HCT116 (cell line): ENCODE measurements around the gene ZNF236. TPM values are rescaled to one million over a fixed set of nuclear protein-coding genes. Genes with fewer than 3 reads are reported as not detected.

ENCODE experiments used
- ATAC-seq: fragments of 200-7000 bp; cut with Tn5 transposase; 2 replicates; pipeline ENCODE4 v1.9.1; 2020; ENCODE audit warnings: mild to moderate bottlenecking, moderate library complexity
- BruUV-seq: library from RNA; stranded (reverse); fragments of 400-500 nt; replicated peaks from 2 replicates; lab custom pipeline; 2021; lab: Mats Ljungman, UMichigan
- CTCF ChIA-PET: fragments of 300-600 bp; sonication (Branson Sonifier 250); formaldehyde crosslinking; loops from one replicate; lab custom pipeline; 2021; ENCODE audit warnings: antibody characterized with exemption; lab: Charles Lee
- POLR2A ChIA-PET: fragments of 300-600, 350-600 bp; sonication (Branson Sonifier 250); formaldehyde crosslinking; loops from one replicate; lab custom pipeline; 2021; ENCODE audit warnings: antibody characterized with exemption; lab: Charles Lee
- RAD21 ChIA-PET, 2 experiments: fragments of 300-600 bp; sonication (Branson Sonifier 250); formaldehyde crosslinking; loops; one replicate each; lab custom pipeline; 2023; ENCODE audit warnings: low total read pairs in 2 of 2; ENCODE audit not compliant: uncharacterized antibody in 2 of 2, unreplicated experiment in 2 of 2, low non-redundant PET in 1 of 2; lab: Charles Lee
- DNase-seq: peaks from one replicate; pipeline ENCODE4 v3.0.0-alpha.2; 2010; ENCODE audit warnings: low read depth, low spot score
- H2AFZ ChIP-seq: fragments of 200-600 bp; shearing (Covaris generic), sonication (generic); 2 replicates; pipeline ENCODE4 v1.6.1; 2017; ENCODE audit warnings: low read depth, mixed run types, mixed read lengths, antibody characterized with exemption, low read length; ENCODE audit not compliant: poor library complexity, severe bottlenecking
- H3K27ac ChIP-seq: 2 replicates; pipeline ENCODE4 v1.5.1; 2012; ENCODE audit warnings: low read depth, low read length
- H3K27me3 ChIP-seq: fragments of 200-600 bp; sonication (generic); 2 replicates; pipeline ENCODE4 v1.6.1; 2016; ENCODE audit warnings: mixed run types, low read length, mixed read lengths; ENCODE audit not compliant: insufficient read depth
- H3K36me3 ChIP-seq, 2 experiments: fragments of 200-500 bp in 1 of 2; fragments of 200-600 bp in 1 of 2; sonication (Bioruptor generic) in 1 of 2; sonication (generic) in 1 of 2; 2 replicates each; pipeline versions ENCODE4 v1.5.1 to v1.6.1; 2014 to 2016; ENCODE audit warnings: low read length in 2 of 2, inconsistent platforms in 1 of 2, mixed read lengths in 1 of 2, mixed run types in 1 of 2; ENCODE audit not compliant: insufficient read depth in 2 of 2, control insufficient read depth in 1 of 2
- H3K4me1 ChIP-seq, 2 experiments: fragments of 200-600 bp in 1 of 2; sonication (generic) in 1 of 2; 2 replicates each; pipeline versions ENCODE4 v1.5.1 to v1.6.1; 2012 to 2017; ENCODE audit warnings: low read length in 2 of 2, inconsistent platforms in 1 of 2, mild to moderate bottlenecking in 1 of 2, mixed read lengths in 1 of 2, mixed run types in 1 of 2, moderate library complexity in 1 of 2; ENCODE audit not compliant: insufficient read depth in 2 of 2, control insufficient read depth in 1 of 2
- H3K4me2 ChIP-seq: fragments of 200-600 bp; sonication (generic); 2 replicates; pipeline ENCODE4 v1.6.1; 2017; ENCODE audit warnings: mixed run types, low read length, mixed read lengths
- H3K4me3 ChIP-seq, 2 experiments: fragments of 200-600 bp in 1 of 2; sonication (generic) in 1 of 2; replicated peaks in 1 of 2; 2 replicates each; pipeline ENCODE4 v1.5.1; 2011 to 2016; ENCODE audit warnings: low read length in 2 of 2, control low read depth in 1 of 2, low read depth in 1 of 2, mild to moderate bottlenecking in 1 of 2, mixed read lengths in 1 of 2, mixed run types in 1 of 2
- H3K79me2 ChIP-seq: fragments of 200-600 bp; sonication (generic); 2 replicates; pipeline ENCODE4 v1.6.1; 2017; ENCODE audit warnings: mild to moderate bottlenecking, mixed run types, low read length, moderate library complexity, mixed read lengths; ENCODE audit not compliant: insufficient read depth
- H3K9ac ChIP-seq: fragments of 200-600 bp; sonication (generic); 2 replicates; pipeline ENCODE4 v1.6.1; 2016; ENCODE audit warnings: low read length, mixed read lengths
- H3K9me2 ChIP-seq: fragments of 200-600 bp; sonication (generic), shearing (Covaris generic); 2 replicates; pipeline ENCODE4 v1.6.1; 2017; ENCODE audit warnings: mixed run types, mild to moderate bottlenecking, moderate library complexity; ENCODE audit not compliant: insufficient read depth
- H3K9me3 ChIP-seq, 2 experiments: fragments of 200-500 bp in 1 of 2; fragments of 200-600 bp in 1 of 2; sonication (Bioruptor generic) in 1 of 2; sonication (generic) in 1 of 2; 2 replicates each; pipeline ENCODE4 v1.6.1; 2014 to 2017; ENCODE audit warnings: low read length in 2 of 2, mixed read lengths in 2 of 2, inconsistent platforms in 1 of 2, low read depth in 1 of 2, mild to moderate bottlenecking in 1 of 2, mixed run types in 1 of 2, moderate library complexity in 1 of 2; ENCODE audit not compliant: control insufficient read depth in 1 of 2, insufficient read depth in 1 of 2
- H4K20me1 ChIP-seq: fragments of 200-600 bp; sonication (generic), shearing (Covaris generic); 2 replicates; pipeline ENCODE4 v1.6.1; 2017; ENCODE audit warnings: mixed run types, mild to moderate bottlenecking, moderate library complexity; ENCODE audit not compliant: insufficient read depth
- ATF3 ChIP-seq: IDR thresholded peaks from 2 replicates; pipeline ENCODE4 v1.6.1; 2012
- CBX3 ChIP-seq: IDR thresholded peaks from 2 replicates; pipeline ENCODE4 v1.6.1; 2012; ENCODE audit warnings: low read depth
- CEBPB ChIP-seq: IDR thresholded peaks from 2 replicates; pipeline ENCODE4 v1.6.1; 2012; ENCODE audit warnings: low read depth
- CTCF ChIP-seq, 3 experiments: fragments of 200-600 bp in 1 of 3; sonication (generic) in 1 of 3; IDR thresholded peaks in 2 of 3; conservative IDR thresholded peaks in 1 of 3; 2 replicates each; pipeline ENCODE4 v1.5.1; 2012 to 2017; ENCODE audit warnings: low read depth in 2 of 3, low read length in 2 of 3, antibody characterized with exemption in 1 of 3, borderline replicate concordance in 1 of 3, control low read depth in 1 of 3, mild to moderate bottlenecking in 1 of 3, mixed read lengths in 1 of 3, mixed run types in 1 of 3, moderate library complexity in 1 of 3; ENCODE audit not compliant: insufficient read depth in 1 of 3
- EGR1 ChIP-seq: IDR thresholded peaks from 2 replicates; pipeline ENCODE4 v1.6.1; 2012; ENCODE audit warnings: low read depth
- ELF1 ChIP-seq: IDR thresholded peaks from 2 replicates; pipeline ENCODE4 v1.6.1; 2012; ENCODE audit warnings: low read depth, borderline replicate concordance
- EZH2 ChIP-seq: fragments of 200-600 bp; sonication (generic); IDR thresholded peaks from 2 replicates; pipeline ENCODE4 v1.6.1; 2017; ENCODE audit warnings: antibody characterized with exemption, mixed run types
- EZH2phosphoT487 ChIP-seq: fragments of 200-600 bp; IDR thresholded peaks from 2 replicates; pipeline ENCODE4 v1.6.1; 2018; ENCODE audit warnings: antibody characterized with exemption, borderline replicate concordance
- FOSL1 ChIP-seq: IDR thresholded peaks from 2 replicates; pipeline ENCODE4 v1.6.1; 2012; ENCODE audit warnings: low read depth
- JUND ChIP-seq: IDR thresholded peaks from 2 replicates; pipeline ENCODE4 v1.6.1; 2012
- POLR2A ChIP-seq: IDR thresholded peaks from 2 replicates; pipeline ENCODE4 v1.7.0; 2011; ENCODE audit warnings: borderline replicate concordance; ENCODE audit not compliant: insufficient read depth, insufficient read length; ENCODE audit errors: extremely low read depth
- POLR2AphosphoS5 ChIP-seq: IDR thresholded peaks from 2 replicates; pipeline ENCODE4 v1.6.1; 2011; ENCODE audit warnings: mild to moderate bottlenecking, low read depth, low read length, moderate library complexity
- SIN3A ChIP-seq: IDR thresholded peaks from 2 replicates; pipeline ENCODE4 v1.6.1; 2012; ENCODE audit warnings: low read depth
- SRF ChIP-seq: IDR thresholded peaks from 2 replicates; pipeline ENCODE4 v1.6.1; 2012; ENCODE audit warnings: low read depth
- TCF7L2 ChIP-seq: IDR thresholded peaks from 2 replicates; pipeline ENCODE4 v1.7.0; 2011; ENCODE audit warnings: borderline replicate concordance, inconsistent platforms; ENCODE audit not compliant: insufficient read depth, insufficient read length; ENCODE audit errors: extremely low read depth
- YY1 ChIP-seq: IDR thresholded peaks from 2 replicates; pipeline ENCODE4 v1.6.1; 2011; ENCODE audit warnings: low read length, low read depth, moderate library complexity, mild to moderate bottlenecking; ENCODE audit not compliant: insufficient replicate concordance; ENCODE audit errors: extremely low read depth
- ZBTB33 ChIP-seq: IDR thresholded peaks from 2 replicates; pipeline ENCODE4 v1.6.1; 2011; ENCODE audit warnings: mild to moderate bottlenecking, low read length, moderate library complexity; ENCODE audit not compliant: insufficient replicate concordance; ENCODE audit errors: extremely low read depth
- intact Hi-C: fragments of 100-400 bp; cut with micrococcal nuclease; formaldehyde crosslinking; loops from 2 replicates; pipeline ENCODE4 v1.10.0; 2022
- total RNA-seq: library from RNA; stranded (reverse); gene quantifications from one replicate; pipeline ENCODE4 v1.2.1, GENCODE V29; 2021; ENCODE audit not compliant: unreplicated experiment
- TF ChIP-seq, protein P1 (sequence below): IDR thresholded peaks from 2 replicates; pipeline ENCODE4 v1.6.1; 2012; ENCODE audit warnings: low read depth
- TF ChIP-seq, protein P2 (sequence below): IDR thresholded peaks from 2 replicates; pipeline ENCODE4 v1.6.1; 2012

The ZNF236 gene
- total RNA-seq, 1 experiment from 2014 or later: 15.0 TPM

DNA sequence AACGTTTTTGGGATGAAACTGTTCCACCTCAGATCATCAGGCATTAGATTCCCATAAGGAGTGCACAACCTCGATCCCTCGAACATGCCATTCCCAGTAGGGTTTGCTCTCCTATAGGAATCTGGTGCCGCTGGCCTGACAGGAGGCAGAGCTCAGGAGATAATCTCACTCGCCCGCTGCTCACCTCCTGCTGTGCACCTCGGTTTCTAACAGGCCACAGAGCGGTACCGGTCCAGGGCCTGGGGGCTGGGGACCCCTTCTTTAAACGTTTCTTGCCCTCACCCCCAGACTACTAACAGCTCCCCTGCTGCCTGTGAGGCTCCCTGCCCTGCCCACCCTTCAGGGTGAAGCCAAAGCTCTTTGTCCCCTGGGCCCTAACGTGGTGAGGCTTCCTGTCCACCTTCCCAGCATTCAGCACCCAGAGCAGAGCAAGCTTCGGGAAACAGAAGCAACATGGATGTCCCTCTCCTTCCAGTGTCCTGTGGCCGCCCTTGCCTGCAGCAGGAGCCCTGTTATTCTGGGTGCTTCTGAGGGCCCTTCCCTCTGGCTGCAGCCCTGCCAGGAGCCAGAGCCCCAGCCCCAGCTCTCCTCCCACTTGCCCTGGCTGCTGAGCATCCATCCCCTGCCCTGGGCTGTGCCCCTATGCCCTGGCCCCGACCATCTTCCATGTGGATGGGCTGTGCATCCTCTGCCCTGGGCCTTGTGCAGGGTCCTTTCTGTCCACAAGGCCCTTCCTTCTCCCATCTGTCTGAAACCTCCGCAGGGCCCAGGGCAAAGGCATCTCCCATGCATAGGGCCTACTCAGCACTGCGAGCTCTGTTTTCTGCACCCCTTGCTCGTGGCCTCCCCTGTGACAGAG, 170.1 kb downstream of the ZNF236 start:
- no peak for ATAC-seq

More for the DNA sequence above, 170.1 kb downstream of the ZNF236 start:
- Histone ChIP-seq H3K27ac (no peak overlapping the region), H4K20me1 (no peaks in the 10 kb centered on the region), H3K27me3 (0 out of 2 replicates have a peak, but pooled peaks cover 9% of the 10 kb centered on the region), H3K9me2 (no peaks in the 10 kb centered on the region), H3K4me2 (no peak overlapping the region), H3K4me1 (no peaks in the 10 kb centered on the region), H2AFZ (no peak overlapping the region), H3K79me2 (no peaks in the 10 kb centered on the region), H3K9ac (no peak overlapping the region), H3K9me3 (no peaks in the 10 kb centered on the region), H3K4me3 (no peak overlapping the region), H3K36me3 (no peaks in the 10 kb centered on the region)
- RAD21 ChIA-PET: no interaction called here
- no peak for TF ChIP-seq CEBPB
- TF ChIP-seq YY1: no peak
- no peak for TF ChIP-seq CBX3
- no peak for TF ChIP-seq ATF3
- no peak for TF ChIP-seq SRF
- no peak for TF ChIP-seq EZH2
- TF ChIP-seq TCF7L2: no peak
- TF ChIP-seq SIN3A: no peak
- TF ChIP-seq EZH2phosphoT487: no peak
- TF ChIP-seq ELF1: no peak
- TF ChIP-seq POLR2AphosphoS5: no peak
- TF ChIP-seq, protein P1, sequence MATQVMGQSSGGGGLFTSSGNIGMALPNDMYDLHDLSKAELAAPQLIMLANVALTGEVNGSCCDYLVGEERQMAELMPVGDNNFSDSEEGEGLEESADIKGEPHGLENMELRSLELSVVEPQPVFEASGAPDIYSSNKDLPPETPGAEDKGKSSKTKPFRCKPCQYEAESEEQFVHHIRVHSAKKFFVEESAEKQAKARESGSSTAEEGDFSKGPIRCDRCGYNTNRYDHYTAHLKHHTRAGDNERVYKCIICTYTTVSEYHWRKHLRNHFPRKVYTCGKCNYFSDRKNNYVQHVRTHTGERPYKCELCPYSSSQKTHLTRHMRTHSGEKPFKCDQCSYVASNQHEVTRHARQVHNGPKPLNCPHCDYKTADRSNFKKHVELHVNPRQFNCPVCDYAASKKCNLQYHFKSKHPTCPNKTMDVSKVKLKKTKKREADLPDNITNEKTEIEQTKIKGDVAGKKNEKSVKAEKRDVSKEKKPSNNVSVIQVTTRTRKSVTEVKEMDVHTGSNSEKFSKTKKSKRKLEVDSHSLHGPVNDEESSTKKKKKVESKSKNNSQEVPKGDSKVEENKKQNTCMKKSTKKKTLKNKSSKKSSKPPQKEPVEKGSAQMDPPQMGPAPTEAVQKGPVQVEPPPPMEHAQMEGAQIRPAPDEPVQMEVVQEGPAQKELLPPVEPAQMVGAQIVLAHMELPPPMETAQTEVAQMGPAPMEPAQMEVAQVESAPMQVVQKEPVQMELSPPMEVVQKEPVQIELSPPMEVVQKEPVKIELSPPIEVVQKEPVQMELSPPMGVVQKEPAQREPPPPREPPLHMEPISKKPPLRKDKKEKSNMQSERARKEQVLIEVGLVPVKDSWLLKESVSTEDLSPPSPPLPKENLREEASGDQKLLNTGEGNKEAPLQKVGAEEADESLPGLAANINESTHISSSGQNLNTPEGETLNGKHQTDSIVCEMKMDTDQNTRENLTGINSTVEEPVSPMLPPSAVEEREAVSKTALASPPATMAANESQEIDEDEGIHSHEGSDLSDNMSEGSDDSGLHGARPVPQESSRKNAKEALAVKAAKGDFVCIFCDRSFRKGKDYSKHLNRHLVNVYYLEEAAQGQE: no peak
- TF ChIP-seq JUND: no peak
- no peak for TF ChIP-seq ZBTB33
- no peak for TF ChIP-seq CTCF (IDR thresholded peaks at IDR 0.05 in 2 of 3, conservative IDR thresholded peaks at IDR 0.05 in 1 of 3; ENCODE audit: borderline replicate concordance in 1 of 3, insufficient read depth in 1 of 3, low read depth in 2 of 3, low read length in 2 of 3)
- TF ChIP-seq FOSL1: no peak
- TF ChIP-seq POLR2A: no peak
- TF ChIP-seq, protein P2, sequence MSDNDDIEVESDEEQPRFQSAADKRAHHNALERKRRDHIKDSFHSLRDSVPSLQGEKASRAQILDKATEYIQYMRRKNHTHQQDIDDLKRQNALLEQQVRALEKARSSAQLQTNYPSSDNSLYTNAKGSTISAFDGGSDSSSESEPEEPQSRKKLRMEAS: no peak
- no peak for TF ChIP-seq EGR1
- CTCF ChIA-PET: no interaction called here
- intact Hi-C loops: no loop called here
- no peak for DNase-seq
- no TSS peak for BruUV-seq
- POLR2A ChIA-PET: no interaction called here
